OCI-LY7 (cell line): ENCODE measurements around the gene MACROH2A1.

Source experiments
- CTCF ChIP-seq: fragments of 200-600 bp; sonication (generic); conservative IDR thresholded peaks from 2 replicates; pipeline ENCODE4 v1.5.1; 2014; ENCODE audit warnings: mild to moderate bottlenecking, antibody characterized with exemption, low read length, moderate library complexity, mixed read lengths
- EZH2phosphoT487 ChIP-seq: fragments of 200-600 bp; sonication (generic); IDR thresholded peaks from 2 replicates; pipeline ENCODE4 v1.6.1; 2018; ENCODE audit warnings: low read depth, borderline replicate concordance, mild to moderate bottlenecking, mixed run types, antibody characterized with exemption, low read length, moderate library complexity, mixed read lengths

GRCh38 chr5:135364421-135365262, 34.4 kb downstream of the MACROH2A1 start:
- TF ChIP-seq CTCF = no peak
- TF ChIP-seq EZH2phosphoT487 = no peak
